MCF 10A (cell line): ENCODE measurements around the gene MNT. TPM values are rescaled to one million over a fixed set of nuclear protein-coding genes. Genes with fewer than 3 reads are reported as not detected.
"Not testable (repeated sequence)": the region's sequence is repeated elsewhere in the genome, so short reads cannot be mapped to it uniquely, and the experiment has no call there.

ENCODE experiments used
- Bru-seq: library from RNA; stranded (reverse); fragments of 400-500 nt; gene quantifications from one replicate; lab custom pipeline; 2021; lab: Mats Ljungman, UMichigan
- BruChase-seq, 2 experiments: library from RNA; stranded (reverse); fragments of 400-500 nt; gene quantifications; one replicate each; lab custom pipeline; 2021; lab: Mats Ljungman, UMichigan
- BruUV-seq: library from RNA; stranded (reverse); fragments of 400-500 nt; replicated peaks from 2 replicates; lab custom pipeline; 2021; lab: Mats Ljungman, UMichigan
- CTCF ChIA-PET: fragments of 300-600 bp; sonication (Branson Sonifier 250); formaldehyde crosslinking; extraction: SDS; loops from one replicate; lab custom pipeline; 2021; ENCODE audit warnings: antibody characterized with exemption, inconsistent platforms; lab: Yijun Ruan, JAX
- POLR2A ChIA-PET: fragments of 300-600, 350-650 bp; sonication (Branson Sonifier 250); formaldehyde crosslinking; extraction: SDS; loops from one replicate; lab custom pipeline; 2020; ENCODE audit warnings: antibody characterized with exemption, inconsistent platforms; lab: Yijun Ruan, JAX
- DNase-seq: peaks from one replicate; pipeline ENCODE4 v3.0.0-alpha.2; 2018; ENCODE audit not compliant: unreplicated experiment
- H3K27ac Mint-ChIP-seq: one replicate; pipeline ENCODE4 v1.8.0; 2022; ENCODE audit warnings: mild to moderate bottlenecking, low read depth, mixed read lengths; ENCODE audit not compliant: unreplicated experiment
- H3K27me3 Mint-ChIP-seq: one replicate; pipeline ENCODE4 v1.8.0; 2022; ENCODE audit warnings: mixed read lengths; ENCODE audit not compliant: insufficient read depth, unreplicated experiment
- H3K36me3 Mint-ChIP-seq: one replicate; pipeline ENCODE4 v1.8.0; 2022; ENCODE audit warnings: mild to moderate bottlenecking, moderate library complexity, mixed read lengths; ENCODE audit not compliant: insufficient read depth, unreplicated experiment
- H3K4me1 Mint-ChIP-seq: one replicate; pipeline ENCODE4 v1.8.0; 2022; ENCODE audit warnings: mixed read lengths; ENCODE audit not compliant: insufficient read depth, unreplicated experiment
- H3K4me3 Mint-ChIP-seq: one replicate; pipeline ENCODE4 v1.8.0; 2022; ENCODE audit warnings: mild to moderate bottlenecking, moderate library complexity, mixed read lengths; ENCODE audit not compliant: unreplicated experiment
- H3K9me3 Mint-ChIP-seq: one replicate; pipeline ENCODE4 v1.8.0; 2022; ENCODE audit warnings: mixed read lengths; ENCODE audit not compliant: unreplicated experiment
- CTCF ChIP-seq: fragments of 200-600 bp; IDR thresholded peaks from one replicate; pipeline ENCODE4 v1.8.0; 2022; ENCODE audit warnings: antibody characterized with exemption, mild to moderate bottlenecking; ENCODE audit not compliant: unreplicated experiment
- intact Hi-C: fragments of 100-400 bp; cut with micrococcal nuclease; formaldehyde crosslinking; loops from 2 replicates; pipeline ENCODE4 v1.14.1; 2022
- long read RNA-seq: library from polyadenylated mRNA; stranded (forward); transcript quantifications from one replicate; pipeline ENCODE4 v2.0.0, GENCODE V29; 2022
- total RNA-seq: library from RNA; stranded (reverse); gene quantifications from 2 replicates; pipeline ENCODE4 v1.2.3, GENCODE V29; 2022

Gene MNT
- total RNA-seq (25.5 and 32.5 TPM in 2 replicates), Bru-seq, nascent RNA (percentile 68 among the genes with signal in this experiment), BruChase-seq, experiment 1, labeled RNA remaining after a 6-hour chase (percentile 66 among the genes with signal in this experiment), BruChase-seq, experiment 2, labeled RNA remaining after a 2-hour chase (percentile 71 among the genes with signal in this experiment)
- long read RNA-seq, partial matches to known transcripts: 0 of 13 reads
- long read RNA-seq, other reads (novel, unspliced or antisense): 13 of 13 reads

GRCh38 chr17:2400877-2401425 lies at the start of gene MNT:
Gene MNT (minus strand): TSS chr17:2401060. CDS start chr17:2400712, 348 bp downstream.
- H3K36me3 Mint-ChIP-seq: peaks cover 6% of the 10 kb centered on the region
- no peaks in the 10 kb centered on the region for H3K27me3 Mint-ChIP-seq
- H3K27ac Mint-ChIP-seq: peak within 1 kb of the TSS; percentile 99
- intact Hi-C loops: loop anchor here (1.0 to 2.0 kb wide), 2 partner anchors 8 to 16 kb away; no protein-coding TSS in a partner anchor
- POLR2A ChIA-PET: interaction anchor here (0.7 to 2.7 kb wide), 22 partner anchors 8 to 1757 kb away, joined by 3 to 26 read pairs (median 4); partner anchors contain the start of genes PAFAH1B1 and TSR1
- CTCF ChIA-PET: interaction anchor here (0.6 to 4.6 kb wide), 3 partner anchors 19 to 48 kb away, joined by 3 to 27 read pairs (median 4); no protein-coding TSS in a partner anchor
- BruUV-seq: no TSS peak
- H3K4me1 Mint-ChIP-seq: peaks cover 42% of the 10 kb centered on the region
- no peak for TF ChIP-seq CTCF
- H3K9me3 Mint-ChIP-seq: no peaks in the 10 kb centered on the region
- H3K4me3 Mint-ChIP-seq: peak within 1 kb of the TSS; percentile 87
- peak; percentile 93 for DNase-seq

GRCh38 chr17:2450016-2450650 lies 49.3 kb upstream of the MNT start:
- H3K36me3 Mint-ChIP-seq: peaks cover 17% of the 10 kb centered on the region
- intact Hi-C loops: no loop called here
- H3K27ac Mint-ChIP-seq: no peak overlapping the region
- no peaks in the 10 kb centered on the region for H3K27me3 Mint-ChIP-seq
- ChIA-PET CTCF (interaction anchor here (0.6 kb wide), 1 partner anchor 227 kb away, joined by 3 read pairs; no protein-coding TSS in a partner anchor), POLR2A (no interaction called here)
- no peaks in the 10 kb centered on the region for H3K9me3 Mint-ChIP-seq
- no TSS peak for BruUV-seq
- no peak for DNase-seq
- no peak overlapping the region for H3K4me3 Mint-ChIP-seq
- H3K4me1 Mint-ChIP-seq: no peaks in the 10 kb centered on the region
- no peak for TF ChIP-seq CTCF

GRCh38 chr17:2449486-2449885 lies 48.6 kb upstream of the MNT start:
- Mint-ChIP-seq H3K36me3 (peaks cover 23% of the 10 kb centered on the region), H3K4me3 (no peak overlapping the region), H3K27ac (no peak overlapping the region), H3K9me3 (no peaks in the 10 kb centered on the region), H3K27me3 (no peaks in the 10 kb centered on the region), H3K4me1 (no peaks in the 10 kb centered on the region)
- ChIA-PET POLR2A (interaction anchor here (0.7 kb wide), 1 partner anchor 14 kb away, joined by 3 read pairs; no protein-coding TSS in a partner anchor), CTCF (interaction anchor here (0.6 kb wide), 2 partner anchors 13 to 227 kb away, joined by 3 to 4 read pairs; no protein-coding TSS in a partner anchor)
- BruUV-seq: no TSS peak
- intact Hi-C loops: no loop called here
- TF ChIP-seq CTCF: no peak
- no peak for DNase-seq

GRCh38 chr17:2447479-2447878 lies 46.6 kb upstream of the MNT start:
- H3K4me3 Mint-ChIP-seq, BruUV-seq, H3K4me1 Mint-ChIP-seq, DNase-seq, intact Hi-C loops, CTCF ChIA-PET, H3K27me3 Mint-ChIP-seq, H3K27ac Mint-ChIP-seq, H3K9me3 Mint-ChIP-seq, POLR2A ChIA-PET: not testable (repeated sequence)
- peaks cover 27% of the 10 kb centered on the region for H3K36me3 Mint-ChIP-seq
